ENCODE results near the gene ITGA3.

DNA sequence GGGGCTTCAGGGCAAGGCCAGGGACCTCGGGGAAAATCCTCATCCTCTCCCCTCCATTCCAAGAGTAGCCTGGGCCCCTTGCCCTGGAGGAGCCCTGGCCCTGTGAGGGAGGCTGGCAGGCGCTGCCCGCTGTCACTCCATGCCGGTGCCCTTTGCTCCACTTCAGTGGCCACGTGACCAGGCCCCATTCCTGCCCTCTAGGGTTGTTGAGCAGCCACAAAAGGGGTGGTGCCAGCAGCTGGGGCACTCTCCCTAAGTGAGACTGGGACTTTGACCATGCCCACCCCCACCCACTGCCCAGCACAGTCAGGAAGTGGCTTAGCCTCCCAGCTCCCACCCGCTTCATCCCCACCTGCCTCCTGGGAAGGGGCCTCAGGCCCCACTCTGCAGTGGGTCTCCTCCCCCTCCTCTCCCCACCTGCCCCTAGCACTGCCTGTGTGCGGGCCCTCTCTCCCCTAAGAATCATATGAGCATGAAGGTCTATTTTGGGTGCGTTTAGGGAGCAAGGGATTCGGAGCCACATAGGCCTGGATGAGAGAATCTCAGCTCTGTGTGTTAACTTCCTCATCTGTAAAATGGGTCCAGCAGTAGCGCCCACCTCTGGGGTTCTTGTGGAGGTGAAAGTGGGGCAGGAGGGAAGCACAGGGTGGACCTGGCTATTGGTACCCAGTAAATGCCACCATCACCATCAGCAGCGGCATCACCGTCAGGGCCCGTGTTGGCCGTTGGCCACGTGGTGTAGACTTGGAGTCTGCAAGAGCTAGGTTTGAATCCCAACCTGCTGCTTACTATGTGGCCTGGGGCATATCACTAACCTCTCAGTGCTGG, 46.5 kb downstream of the ITGA3 start:
- TF ChIP-seq EP300 (IDR thresholded peaks at IDR 0.05) (no peak), POLR2A (IDR thresholded peaks at IDR 0.05) (no peak)
- TF ChIP-seq, protein P1, sequence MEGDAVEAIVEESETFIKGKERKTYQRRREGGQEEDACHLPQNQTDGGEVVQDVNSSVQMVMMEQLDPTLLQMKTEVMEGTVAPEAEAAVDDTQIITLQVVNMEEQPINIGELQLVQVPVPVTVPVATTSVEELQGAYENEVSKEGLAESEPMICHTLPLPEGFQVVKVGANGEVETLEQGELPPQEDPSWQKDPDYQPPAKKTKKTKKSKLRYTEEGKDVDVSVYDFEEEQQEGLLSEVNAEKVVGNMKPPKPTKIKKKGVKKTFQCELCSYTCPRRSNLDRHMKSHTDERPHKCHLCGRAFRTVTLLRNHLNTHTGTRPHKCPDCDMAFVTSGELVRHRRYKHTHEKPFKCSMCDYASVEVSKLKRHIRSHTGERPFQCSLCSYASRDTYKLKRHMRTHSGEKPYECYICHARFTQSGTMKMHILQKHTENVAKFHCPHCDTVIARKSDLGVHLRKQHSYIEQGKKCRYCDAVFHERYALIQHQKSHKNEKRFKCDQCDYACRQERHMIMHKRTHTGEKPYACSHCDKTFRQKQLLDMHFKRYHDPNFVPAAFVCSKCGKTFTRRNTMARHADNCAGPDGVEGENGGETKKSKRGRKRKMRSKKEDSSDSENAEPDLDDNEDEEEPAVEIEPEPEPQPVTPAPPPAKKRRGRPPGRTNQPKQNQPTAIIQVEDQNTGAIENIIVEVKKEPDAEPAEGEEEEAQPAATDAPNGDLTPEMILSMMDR (IDR thresholded peaks at IDR 0.05), result no peak

Measured in upper lobe of left lung (tissue), 4 donors.